Prostate gland (tissue), 2 donors: ENCODE data around the gene CELF4. TPM values are rescaled to one million over a fixed set of nuclear protein-coding genes. Genes with fewer than 3 reads are reported as not detected.
A peak's percentile ranks its signal among the peaks of the same experiment; 100 is the strongest.

Experiments
- DNase-seq: peaks from one replicate; pipeline ENCODE4 v3.0.0-alpha.2; 2019; ENCODE audit warnings: low spot score
- H3K27ac ChIP-seq, 2 donors: fragments of 200-600 bp; sonication (generic); 2 replicates each; pipeline ENCODE4 v1.5.1; 2017 to 2019
- H3K27me3 ChIP-seq: fragments of 200-600 bp; sonication (generic); replicated peaks from 2 replicates; pipeline ENCODE4 v1.5.1; 2019; ENCODE audit not compliant: insufficient read depth
- H3K36me3 ChIP-seq, 2 donors: fragments of 200-600 bp; sonication (generic); 1 replicate in 1 of 2; 2 replicates in 1 of 2; pipeline versions ENCODE4 v1.5.1 to v1.8.1; 2017 to 2019
- H3K4me1 ChIP-seq: fragments of 200-600 bp; sonication (generic); replicated peaks from 2 replicates; pipeline ENCODE4 v1.5.1; 2019
- H3K4me3 ChIP-seq, 2 donors: fragments of 200-600 bp; sonication (generic); 2 replicates each; pipeline ENCODE4 v1.5.1; 2017 to 2019
- H3K9me3 ChIP-seq: fragments of 200-600 bp; sonication (generic); 2 replicates; pipeline ENCODE4 v1.5.1; 2017
- CTCF ChIP-seq, 4 experiments: fragments of 200-600 bp in 2 of 4; fragments of 450-650 bp in 2 of 4; sonication (generic) in 2 of 4; IDR thresholded peaks; 1 replicate in 3 of 4; 2 replicates in 1 of 4; pipeline ENCODE4 v1.5.1; 2016 to 2019; ENCODE audit warnings: antibody characterized with exemption in 4 of 4, mild to moderate bottlenecking in 2 of 4, moderate library complexity in 2 of 4
- POLR2A ChIP-seq: fragments of 450-650 bp; IDR thresholded peaks from one replicate; pipeline ENCODE4 v1.6.1; 2016; ENCODE audit warnings: antibody characterized with exemption, mild to moderate bottlenecking
- POLR2AphosphoS5 ChIP-seq: sonication (generic); formaldehyde crosslinking; IDR thresholded peaks from one replicate; pipeline ENCODE4 v1.6.1; 2017; ENCODE audit warnings: antibody characterized with exemption
- WGBS: methylation state at CpG from one replicate; pipeline ENCODE4 v1.1.5; 2018; 5-methylcytosine and 5-hydroxymethylcytosine counted together
- intact Hi-C: fragments of 100-400 bp; cut with DNase I; formaldehyde crosslinking; loops from one replicate; pipeline ENCODE4 v1.14.2; 2022
- total RNA-seq, 2 donors: library from RNA; depleted of rRNA; stranded (reverse); fragments of >200 nt; gene quantifications; one replicate each; pipeline ENCODE4 v1.1.0, GENCODE V29; 2016

CELF4 gene
- total RNA-seq, 2 donors from 2014 or later = 7.8 to 8.5 TPM

- Histone ChIP-seq H3K4me1 (no peaks in the 10 kb centered on the region), H3K9me3 (no peaks in the 10 kb centered on the region), H3K4me3 (no peak overlapping the region), H3K27me3 (peaks cover 17% of the 10 kb centered on the region), H3K36me3 (no peaks in the 10 kb centered on the region), H3K27ac (no peak overlapping the region)
- TF ChIP-seq POLR2A (no peak), CTCF (IDR thresholded peaks at IDR 0.05) (no peak), POLR2AphosphoS5 (no peak)
- 15% methylated on average over 8 of the region's 8 CpGs for WGBS
- DNase-seq = peak; percentile 25
- intact Hi-C loops = no loop called here
Measured at GRCh38 chr18:37270038-37270665, 295.4 kb downstream of the CELF4 start.

GRCh38 chr18:37266290-37266689 is 299.3 kb downstream of the CELF4 start:
- no peak for DNase-seq

GRCh38 chr18:37265382-37265781 is 300.2 kb downstream of the CELF4 start:
- no peak for TF ChIP-seq POLR2A
- TF ChIP-seq CTCF (IDR thresholded peaks at IDR 0.05) = no peak
- no peak for TF ChIP-seq POLR2AphosphoS5
- H3K27ac ChIP-seq = no peak overlapping the region
- H3K36me3 ChIP-seq = no peaks in the 10 kb centered on the region
- H3K4me1 ChIP-seq = no peaks in the 10 kb centered on the region
- DNase-seq = no peak
- intact Hi-C loops = no loop called here
- WGBS = 44% methylated on average over 2 of the region's 2 CpGs
- H3K4me3 ChIP-seq = no peak overlapping the region
- no peaks in the 10 kb centered on the region for H3K27me3 ChIP-seq
- no peaks in the 10 kb centered on the region for H3K9me3 ChIP-seq

More at GRCh38 chr18:37266290-37266689, 299.3 kb downstream of the CELF4 start:
- Histone ChIP-seq H3K27me3 (no peaks in the 10 kb centered on the region), H3K9me3 (no peaks in the 10 kb centered on the region), H3K4me1 (no peaks in the 10 kb centered on the region), H3K36me3 (no peaks in the 10 kb centered on the region), H3K27ac (no peak overlapping the region), H3K4me3 (no peak overlapping the region)
- no peak for TF ChIP-seq POLR2AphosphoS5
- no peak for TF ChIP-seq CTCF (IDR thresholded peaks at IDR 0.05)
- no peak for TF ChIP-seq POLR2A
- intact Hi-C loops = no loop called here
- WGBS = 30% methylated on average over 13 of the region's 13 CpGs

GRCh38 chr18:37264956-37265355 is 300.6 kb downstream of the CELF4 start:
- H3K27me3 ChIP-seq = no peaks in the 10 kb centered on the region
- no peaks in the 10 kb centered on the region for H3K36me3 ChIP-seq
- intact Hi-C loops = no loop called here
- H3K27ac ChIP-seq = no peak overlapping the region
- WGBS = 91% methylated on average over 14 of the region's 14 CpGs
- no peak for DNase-seq
- no peak overlapping the region for H3K4me3 ChIP-seq
- no peaks in the 10 kb centered on the region for H3K4me1 ChIP-seq
- no peaks in the 10 kb centered on the region for H3K9me3 ChIP-seq
- TF ChIP-seq POLR2AphosphoS5 = no peak
- no peak for TF ChIP-seq CTCF (IDR thresholded peaks at IDR 0.05)
- no peak for TF ChIP-seq POLR2A

GRCh38 chr18:37261988-37262387 is 303.6 kb downstream of the CELF4 start:
- WGBS = 83% methylated on average over 8 of the region's 8 CpGs
- H3K27ac ChIP-seq = no peak overlapping the region
- no peak for DNase-seq
- no peak overlapping the region for H3K4me3 ChIP-seq
- no peaks in the 10 kb centered on the region for H3K9me3 ChIP-seq
- intact Hi-C loops = no loop called here
- H3K36me3 ChIP-seq = no peaks in the 10 kb centered on the region
- H3K4me1 ChIP-seq = no peaks in the 10 kb centered on the region
- H3K27me3 ChIP-seq = no peaks in the 10 kb centered on the region
- TF ChIP-seq POLR2AphosphoS5 (no peak), POLR2A (no peak), CTCF (IDR thresholded peaks at IDR 0.05) (no peak)
